Measurements from ENCODE around the gene PBX1.
"Not testable (repeated sequence)": the region's sequence is repeated elsewhere in the genome, so short reads cannot be mapped to it uniquely, and the experiment has no call there.

PBX1 gene

DNA sequence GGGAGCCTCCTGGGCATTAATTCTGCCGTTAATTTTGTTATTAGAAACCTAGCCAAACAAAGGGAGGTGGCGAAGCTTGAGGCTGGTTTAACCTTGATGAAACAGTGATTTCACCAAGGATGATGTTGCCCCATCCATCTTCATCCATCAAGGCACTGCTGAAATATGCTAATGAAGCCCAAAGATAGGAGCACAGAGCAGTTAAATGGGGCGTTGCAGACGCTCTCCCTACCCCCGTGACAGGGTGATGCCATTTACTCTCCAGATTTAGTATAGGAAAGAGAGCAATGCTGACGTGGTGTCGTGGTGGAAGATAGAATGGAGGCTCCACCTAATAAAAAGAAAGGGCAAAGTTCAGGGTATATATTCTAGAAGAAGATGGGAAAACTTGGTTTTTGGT, 84.0 kb downstream of the PBX1 start:
- DNase-seq (ENCODE audit: low read depth) = no peak

DNA sequence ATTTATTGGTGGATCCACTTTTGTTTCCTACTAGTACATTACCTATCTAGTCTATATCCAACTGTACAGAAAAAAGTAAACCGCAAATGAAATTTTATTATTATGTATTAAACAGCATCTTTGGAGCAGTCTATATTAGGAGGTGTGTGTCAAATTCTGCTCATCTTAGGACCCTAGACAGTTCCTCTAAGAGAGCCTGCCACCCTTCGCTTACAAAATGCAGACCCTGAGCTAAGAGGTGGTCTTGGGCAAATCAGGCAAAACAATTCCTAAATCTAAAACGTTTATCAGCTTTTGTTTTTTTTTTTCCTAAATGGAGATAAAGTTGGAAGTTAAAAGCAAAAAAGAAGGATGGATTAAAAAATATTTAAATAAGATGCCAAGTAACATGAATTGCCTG, 85.3 kb downstream of the PBX1 start:
- DNase-seq (ENCODE audit: low read depth) = no peak

DNA sequence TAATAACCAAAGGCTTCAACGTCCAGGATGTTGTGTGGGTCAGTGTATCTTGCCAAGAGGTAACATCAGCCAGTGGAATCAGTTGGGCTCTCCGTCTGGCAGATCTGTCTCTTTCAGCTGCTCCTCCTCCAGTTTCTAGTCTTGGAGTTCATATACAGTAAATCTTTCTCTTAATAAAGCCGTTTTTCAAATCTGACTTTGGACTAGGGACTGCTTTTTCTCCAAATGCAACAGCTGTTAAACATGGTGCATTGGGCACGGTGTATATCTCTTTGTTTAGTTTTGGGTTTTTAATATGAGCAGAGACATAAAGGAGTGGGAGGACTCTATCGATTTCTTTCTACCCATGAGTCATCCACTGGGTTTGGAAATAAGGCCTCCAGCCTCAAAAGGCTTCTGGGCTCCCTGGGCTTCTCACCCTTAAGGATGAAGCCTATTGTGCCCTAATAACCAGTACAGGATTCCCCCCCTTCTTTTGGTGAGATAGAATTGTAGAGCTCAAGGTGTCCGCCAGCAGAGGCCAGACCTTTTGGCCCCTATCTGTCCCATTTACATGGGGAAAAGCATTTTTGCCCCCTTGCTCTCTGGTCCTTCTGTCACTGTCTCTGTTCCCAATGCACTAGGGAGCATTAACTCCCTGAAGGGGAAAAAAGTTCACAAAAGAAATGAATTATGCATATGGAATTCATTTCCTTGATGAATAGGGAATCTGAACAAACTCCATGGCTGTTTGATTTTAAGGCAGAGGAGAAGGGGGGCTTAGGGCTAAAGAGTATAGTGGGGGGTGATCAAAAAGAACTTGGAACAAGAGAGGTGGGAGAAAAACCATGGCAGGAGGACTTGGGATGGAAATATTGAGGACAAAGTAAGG, 86.0 kb downstream of the PBX1 start:
- no peak for DNase-seq (ENCODE audit: low read depth)

DNA sequence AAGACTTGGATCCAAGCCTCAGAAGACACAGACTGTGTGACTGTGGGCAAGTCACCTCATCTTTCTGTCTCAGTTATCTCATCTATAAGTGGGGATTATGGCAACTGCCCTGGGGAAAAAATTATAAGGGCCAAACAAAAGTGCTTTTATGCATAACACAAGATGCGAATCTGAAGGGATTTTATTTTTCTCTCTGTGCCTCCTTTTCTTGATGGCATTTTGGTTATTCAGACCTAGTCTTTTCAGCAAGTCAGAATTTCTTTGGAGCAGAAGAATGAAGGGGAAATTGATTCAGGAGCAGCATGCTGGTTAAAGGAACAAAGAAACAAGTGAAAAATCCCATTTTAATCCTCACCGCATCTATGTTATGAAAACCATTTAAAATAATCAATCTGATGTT, 86.9 kb downstream of the PBX1 start:
- DNase-seq (ENCODE audit: low read depth) = no peak

DNA sequence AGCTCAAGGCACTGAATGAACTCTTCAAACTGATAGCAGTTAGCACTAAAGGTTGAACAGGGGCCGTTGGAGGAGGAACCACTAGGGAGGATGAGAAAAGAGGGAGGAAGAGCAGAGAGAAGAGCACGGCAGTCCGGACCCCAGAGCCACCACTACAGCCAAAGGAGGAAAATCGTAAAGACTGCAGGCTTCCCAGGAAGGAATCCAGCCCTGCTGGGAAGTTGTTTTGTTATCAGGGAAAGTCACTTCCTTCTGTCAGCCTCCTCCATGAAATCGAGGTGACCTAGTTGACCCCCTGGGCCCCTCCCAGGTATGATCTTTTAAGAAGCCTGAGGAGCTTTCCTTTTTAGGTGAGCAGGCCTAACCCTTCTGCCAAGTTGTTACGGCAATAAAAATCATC, 88.2 kb downstream of the PBX1 start:
- DNase-seq (ENCODE audit: low read depth) = no peak

DNA sequence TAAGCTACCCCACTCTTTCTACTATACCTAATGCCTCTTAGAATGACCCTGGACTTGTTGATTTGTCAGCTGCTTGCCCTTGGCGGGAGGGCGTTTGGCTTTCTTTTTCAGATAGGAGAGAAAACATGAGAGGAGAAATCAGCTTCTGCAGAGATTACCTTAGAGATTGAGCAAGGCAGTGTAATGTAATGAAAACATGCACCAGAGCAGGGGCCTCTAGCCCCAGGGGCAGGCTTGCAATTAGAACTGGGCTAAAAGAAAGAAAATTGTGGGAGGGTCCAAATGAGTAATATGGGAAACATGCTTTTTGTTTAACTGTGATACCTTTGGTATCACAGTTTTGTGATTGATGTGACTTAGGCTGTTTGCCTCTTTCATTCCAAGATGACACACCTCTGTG, 89.7 kb downstream of the PBX1 start:
- no peak for DNase-seq (ENCODE audit: low read depth)

DNA sequence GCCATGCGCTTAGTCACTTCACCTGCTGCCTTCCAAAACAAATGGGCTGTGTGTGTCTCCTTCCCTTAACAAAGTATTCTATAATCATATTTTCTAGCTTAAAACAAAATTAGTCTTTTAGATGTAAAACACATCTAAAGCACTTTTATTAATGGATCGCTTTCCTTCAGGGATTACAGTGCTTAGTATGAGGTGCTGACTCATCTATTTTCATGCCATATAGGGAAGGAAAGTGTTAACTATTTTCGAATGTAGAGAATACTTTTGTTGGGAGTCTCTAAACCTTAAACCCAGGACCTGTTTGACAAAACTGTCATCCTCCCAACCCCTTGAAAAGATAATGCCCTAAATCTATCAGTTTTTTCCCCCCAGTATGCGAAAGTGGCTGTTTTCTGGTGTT, 90.2 kb downstream of the PBX1 start:
- DNase-seq (ENCODE audit: low read depth) = no peak

DNA sequence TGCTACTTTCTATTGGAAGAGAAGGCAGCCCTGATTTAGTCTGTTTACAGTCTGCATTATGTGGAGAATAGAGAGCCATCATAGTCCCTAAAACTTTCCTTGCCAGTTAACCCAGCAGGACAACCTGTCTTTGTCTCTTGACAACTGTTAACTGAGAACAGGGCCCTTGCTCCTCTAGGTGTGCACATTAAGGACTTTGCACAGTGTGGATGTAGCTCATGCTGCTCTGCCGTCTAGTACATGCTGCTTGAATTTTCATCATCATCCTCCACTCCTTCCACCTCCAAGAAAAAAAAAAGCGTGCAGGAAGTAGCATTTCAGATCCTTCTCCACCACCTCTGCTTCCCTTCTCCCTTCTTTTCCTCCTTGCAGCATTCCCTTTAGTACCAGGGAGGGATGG, 91.5 kb downstream of the PBX1 start:
- DNase-seq (ENCODE audit: low read depth) = no peak

DNA sequence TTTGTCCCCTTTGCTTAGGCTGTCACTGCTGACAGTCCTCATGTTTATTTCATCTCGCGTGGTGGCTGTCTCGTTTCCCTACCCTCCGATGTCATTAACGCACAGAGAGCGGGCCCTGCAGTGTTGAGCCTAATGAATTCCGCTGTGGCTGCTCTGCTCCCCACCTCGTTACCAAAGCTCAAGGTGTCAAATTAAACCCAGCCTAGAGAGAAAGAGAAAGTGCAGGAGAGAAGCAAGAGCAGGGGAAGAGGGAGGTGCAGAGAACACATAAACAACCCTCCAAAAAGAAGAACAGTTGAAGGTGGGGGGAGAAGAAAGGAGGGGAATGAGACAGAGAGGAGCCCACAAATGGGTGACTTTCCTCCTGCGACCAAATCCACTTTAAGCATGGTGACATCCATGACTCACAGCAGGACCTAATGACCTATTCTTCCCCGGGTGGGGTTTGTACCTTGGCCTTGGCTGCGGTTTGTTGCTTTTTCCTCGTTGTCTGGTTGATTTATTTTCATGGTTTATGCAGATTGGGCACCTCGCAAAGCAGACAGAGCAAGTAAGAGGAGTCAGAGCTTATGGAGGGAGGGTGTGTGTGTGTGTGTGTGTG, 92.5 kb downstream of the PBX1 start:
- no peak for DNase-seq (ENCODE audit: low read depth)

DNA sequence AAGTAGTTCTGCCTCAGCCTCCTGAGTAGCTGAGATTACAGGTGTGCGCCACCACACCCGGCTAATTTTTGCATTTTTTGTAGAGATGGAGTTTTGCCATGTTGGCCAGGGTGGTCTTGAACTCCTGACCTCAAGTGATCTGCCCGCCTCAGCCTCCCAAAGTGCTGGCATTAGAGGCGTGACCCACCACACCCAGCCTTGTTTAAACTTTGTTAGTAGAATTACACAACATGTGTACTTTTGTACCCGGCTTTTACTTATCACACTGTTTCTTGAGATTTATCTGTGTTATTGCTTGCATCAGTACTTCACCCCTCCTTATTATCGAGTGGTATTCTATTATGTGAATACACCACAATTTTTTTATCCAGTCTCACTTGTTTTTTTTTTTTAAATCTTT, 94.0 kb downstream of the PBX1 start:
- DNase-seq (ENCODE audit: low read depth) = not testable (repeated sequence)

DNA sequence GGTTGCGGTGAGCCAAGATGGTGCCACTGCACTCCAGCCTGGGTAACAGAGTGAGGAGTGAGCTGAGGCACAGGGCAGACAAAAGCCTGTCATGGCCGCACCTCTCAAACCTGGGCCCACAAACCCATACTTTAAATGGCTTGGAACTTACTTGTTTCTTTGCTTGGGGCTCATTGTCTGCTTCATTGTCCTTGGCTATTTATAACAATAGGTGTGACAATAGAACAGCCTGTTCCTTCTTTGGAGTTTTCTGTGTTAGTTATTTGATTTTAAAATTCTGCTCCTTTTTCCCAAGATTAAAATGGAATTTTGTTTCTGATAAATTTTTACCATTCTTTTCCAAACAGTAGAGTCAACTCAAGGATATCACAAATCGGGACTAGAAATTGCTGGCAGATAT, 94.7 kb downstream of the PBX1 start:
- DNase-seq (ENCODE audit: low read depth) = no peak

DNA sequence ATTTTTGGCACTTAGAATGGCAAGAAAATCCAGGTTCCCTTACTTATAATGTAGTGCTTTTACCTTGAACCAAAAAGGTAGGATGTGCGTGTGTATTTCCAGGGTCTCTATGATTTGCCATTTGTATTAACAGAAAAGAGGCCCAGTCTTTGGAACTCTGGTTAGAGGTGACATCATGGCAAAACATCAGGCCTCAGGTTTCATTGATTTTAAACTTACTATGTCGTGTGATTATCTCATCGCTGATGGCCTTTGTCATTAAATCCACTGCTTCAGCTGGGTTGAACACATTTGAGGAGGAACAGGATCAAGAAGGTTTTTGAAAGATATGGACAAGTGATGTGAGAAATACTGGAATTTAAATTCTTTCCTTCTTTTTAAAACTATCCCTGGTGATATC, 95.2 kb downstream of the PBX1 start:
- no peak for DNase-seq (ENCODE audit: low read depth)

DNA sequence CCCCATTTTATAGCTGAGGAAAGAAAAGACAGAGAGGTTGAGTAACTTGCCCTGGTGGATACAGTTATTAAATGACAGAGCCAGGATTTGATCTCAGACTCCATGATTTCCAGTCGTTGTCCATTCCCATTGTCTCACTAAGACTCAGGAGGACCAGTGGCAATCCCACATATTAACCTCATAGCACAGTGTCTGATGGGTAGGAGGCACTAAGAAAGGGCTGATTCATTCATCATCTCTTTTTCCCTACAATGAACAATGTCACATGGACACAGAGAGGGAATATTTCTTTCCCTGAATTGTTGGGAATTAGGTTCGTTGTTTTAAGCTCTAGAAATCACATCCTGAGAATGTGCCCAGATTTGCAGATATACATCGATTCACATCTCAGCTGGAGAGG, 99.9 kb downstream of the PBX1 start:
- DNase-seq (ENCODE audit: low read depth) = no peak

DNA sequence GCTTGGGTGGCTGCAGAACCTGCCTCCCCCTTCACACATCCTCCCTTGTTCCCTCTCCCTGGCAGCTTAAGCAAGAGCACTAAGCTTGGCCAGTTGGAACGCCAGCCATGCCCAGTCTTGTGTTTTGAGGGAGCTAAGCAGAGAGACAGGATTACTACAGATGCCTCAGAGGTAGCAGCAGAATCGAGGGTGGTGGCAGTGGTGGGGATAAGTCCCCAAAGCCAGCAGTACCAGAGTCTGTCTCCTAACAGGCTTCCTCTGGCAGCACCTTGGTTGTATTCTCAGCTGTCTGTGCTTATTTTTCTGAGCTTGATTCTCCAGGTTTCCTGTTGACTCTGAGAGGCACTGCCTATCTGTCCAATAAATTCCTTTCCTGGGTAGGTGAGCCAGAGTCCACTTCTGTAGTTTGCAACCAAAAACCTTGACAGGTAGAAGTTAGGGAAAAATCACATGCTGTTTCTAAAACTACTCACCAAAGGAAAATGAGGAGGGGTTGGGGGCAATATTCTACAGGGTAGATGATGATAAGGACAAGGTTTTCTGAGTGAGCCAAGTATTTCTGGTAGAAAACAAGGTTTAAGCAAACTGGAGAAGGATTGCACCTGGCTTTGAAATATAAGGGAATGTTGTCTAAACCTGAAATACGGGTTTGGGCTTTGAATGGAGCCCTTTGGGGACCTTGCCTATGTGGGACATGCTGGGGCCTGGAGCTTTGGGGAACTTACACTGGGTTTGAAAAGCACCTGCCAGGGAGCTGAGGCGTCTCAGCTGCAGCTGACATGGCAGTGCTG, 100.8 kb downstream of the PBX1 start:
- DNase-seq (ENCODE audit: low read depth) = no peak

DNA sequence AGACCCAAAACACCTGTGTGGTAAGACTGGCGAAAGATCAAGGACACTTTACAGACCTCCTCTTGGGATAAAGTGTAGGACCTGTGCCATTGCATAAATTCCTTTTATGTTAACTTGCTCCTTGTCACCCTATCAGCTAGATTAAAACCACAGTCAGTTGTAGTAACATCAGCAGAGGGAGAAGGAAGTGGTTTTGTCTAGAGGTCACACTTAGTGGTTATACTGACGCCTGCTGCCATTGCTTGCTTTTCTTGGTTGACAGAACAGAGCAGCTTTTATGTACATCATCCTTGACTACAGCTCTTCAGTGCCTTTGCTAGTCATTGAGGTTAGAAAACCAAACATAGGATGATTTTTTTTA, 101.4 kb downstream of the PBX1 start:
- no peak for DNase-seq (ENCODE audit: low read depth)

DNA sequence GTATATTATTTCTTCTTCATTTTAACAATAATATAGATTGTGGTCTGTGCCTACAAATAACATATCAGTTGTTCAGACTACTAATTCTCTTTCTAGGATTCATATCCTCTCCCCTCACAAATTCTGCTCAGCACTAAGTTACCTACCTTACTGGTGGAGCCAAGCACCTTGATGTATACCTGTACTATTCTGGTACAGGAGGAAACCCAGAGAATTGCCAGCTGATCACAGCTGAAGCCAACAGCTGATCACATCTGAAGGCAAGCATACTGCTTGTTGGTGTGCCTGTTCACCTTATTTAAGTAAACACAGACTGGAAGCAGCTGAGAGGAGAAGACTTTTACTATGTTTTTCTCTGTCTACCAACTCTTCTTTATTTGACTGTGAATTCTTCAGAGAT, 101.8 kb downstream of the PBX1 start:
- no peak for DNase-seq (ENCODE audit: low read depth)

DNA sequence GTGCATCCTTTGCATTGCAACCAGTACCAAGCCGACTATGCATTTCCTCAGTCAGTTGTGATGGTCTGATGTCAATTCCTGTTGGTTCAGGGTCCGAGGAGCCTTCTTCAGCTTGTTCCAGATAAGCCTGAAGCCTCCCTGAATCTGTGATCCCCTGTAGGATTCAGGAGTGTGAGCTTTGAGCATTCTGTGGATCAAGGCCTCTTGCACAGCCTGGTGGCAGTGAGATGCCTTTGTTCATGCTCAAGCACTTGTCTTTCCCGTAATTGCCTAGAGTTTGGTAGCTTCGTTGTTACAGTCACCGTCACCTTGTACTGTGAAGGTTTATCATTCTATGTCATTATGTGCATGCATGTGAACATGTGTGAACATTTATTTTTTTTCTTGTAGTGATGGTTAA, 103.5 kb downstream of the PBX1 start:
- no peak for DNase-seq (ENCODE audit: low read depth)

DNA sequence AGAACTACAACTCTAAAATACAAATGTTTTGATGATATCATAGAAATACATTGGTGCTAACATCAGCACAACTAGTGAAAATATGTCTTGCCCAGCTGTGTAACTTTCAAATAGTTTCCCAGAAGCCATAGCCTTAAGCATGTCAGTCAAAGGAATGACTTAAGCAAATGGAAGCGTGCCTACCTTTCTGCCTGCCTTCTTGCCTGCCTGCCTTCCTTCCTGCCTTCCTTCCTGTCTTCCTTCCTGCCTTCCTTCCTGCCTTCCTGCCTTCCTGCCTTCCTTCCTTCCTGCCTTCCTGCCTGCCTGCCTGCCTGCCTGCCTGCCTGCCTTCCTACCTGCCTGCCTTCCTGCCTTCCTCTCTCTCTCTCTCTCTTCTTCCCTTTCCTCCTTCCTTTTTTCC, 104.0 kb downstream of the PBX1 start:
- no peak for DNase-seq (ENCODE audit: low read depth)

DNA sequence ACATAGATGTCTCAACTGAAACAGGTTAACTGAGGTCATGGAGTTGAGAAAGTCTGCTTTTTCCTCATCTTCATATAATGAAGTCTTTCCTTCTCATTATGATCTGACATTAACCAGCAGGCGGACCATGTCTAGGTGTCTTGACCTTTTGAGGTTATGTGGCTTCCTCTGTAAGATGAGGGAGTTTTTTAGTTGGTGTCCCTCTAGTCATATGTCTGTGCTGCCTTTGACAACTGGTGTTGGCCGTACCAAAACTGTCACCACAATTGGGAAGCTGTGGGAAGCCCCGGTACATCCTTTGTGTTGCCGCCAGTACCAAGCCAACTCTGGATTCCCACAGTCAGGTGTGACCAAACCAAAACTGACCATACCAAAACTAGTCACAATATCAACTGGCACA, 105.1 kb downstream of the PBX1 start:
- DNase-seq (ENCODE audit: low read depth) = no peak

DNA sequence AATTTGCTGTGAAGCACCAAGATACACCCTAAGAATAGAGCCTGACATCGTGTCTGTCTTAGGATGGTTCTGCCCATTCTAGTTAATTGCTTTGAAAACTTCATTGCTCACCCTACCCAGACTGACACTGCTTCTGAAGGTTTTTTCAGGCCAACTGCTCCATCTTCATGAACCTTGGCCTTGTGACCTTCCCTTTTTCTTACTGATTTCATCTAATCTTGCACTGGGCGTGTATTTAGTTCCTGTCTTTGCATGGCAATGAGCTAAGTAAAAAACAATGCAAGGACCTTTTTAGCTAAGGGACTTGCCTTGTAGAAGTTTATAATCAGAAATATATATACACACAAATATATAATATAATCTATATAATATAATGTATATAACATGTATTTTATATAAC, 108.0 kb downstream of the PBX1 start:
- DNase-seq (ENCODE audit: low read depth) = no peak

DNA sequence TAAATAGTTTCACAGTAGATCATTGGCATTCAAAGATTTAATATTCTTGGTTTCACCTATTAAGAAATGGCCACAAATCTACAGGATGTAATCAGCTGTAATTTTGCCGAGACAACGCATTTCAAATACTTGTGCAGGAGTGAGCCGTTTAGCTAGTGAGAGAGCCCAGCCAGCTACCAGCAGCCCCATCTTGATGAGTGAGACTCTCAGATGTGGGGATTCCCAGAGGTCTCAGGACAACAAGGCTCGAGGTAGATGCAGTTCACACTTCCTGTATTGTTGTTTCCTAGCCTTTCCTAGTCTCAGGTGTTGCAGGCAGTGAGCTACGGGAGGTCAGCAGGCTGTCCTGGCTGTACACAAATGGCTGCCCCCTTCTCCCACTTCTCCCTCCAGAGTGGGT, 108.6 kb downstream of the PBX1 start:
- DNase-seq (ENCODE audit: low read depth) = no peak

DNA sequence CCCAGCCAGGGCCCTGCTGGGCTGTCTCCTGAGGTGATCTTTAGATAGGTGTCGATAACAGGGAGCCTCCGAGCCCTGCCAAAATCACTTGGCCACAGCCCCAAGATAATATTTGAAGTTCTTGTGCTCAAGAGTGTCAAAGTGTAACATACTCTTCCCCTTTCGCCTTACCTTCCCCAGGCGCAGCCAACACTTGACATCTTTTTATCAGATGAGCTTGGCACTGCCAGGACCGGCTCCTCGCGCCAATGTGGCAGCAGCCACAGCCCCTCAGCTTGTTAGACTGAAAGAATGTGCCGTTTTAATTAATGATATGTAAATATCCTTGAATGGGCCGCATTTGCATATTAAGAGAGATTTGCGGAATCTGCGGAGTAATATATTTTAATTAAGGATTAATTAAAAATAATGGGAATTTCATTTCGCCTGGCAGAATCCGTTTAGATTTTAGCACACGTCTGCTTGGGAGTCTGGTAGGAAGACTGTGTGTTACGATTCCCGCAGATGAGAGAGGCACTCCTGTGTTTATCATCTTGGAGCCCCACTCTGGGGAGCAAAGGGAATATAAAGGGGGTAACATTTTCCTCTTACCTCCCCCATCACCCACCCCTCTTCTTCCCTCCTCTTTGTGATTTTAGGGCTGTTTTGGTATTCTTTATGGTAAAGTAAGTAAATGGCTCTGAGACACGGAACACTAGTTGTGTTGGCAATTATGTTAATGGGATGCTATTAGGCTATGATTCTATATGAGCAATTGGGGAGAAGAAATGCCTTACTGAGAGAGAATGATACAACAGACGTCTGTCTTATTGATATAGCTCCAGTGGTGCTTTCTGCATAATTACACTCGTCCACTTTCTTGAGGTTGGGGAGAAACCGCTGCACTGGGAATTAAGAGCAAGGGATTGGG, 109.8 kb downstream of the PBX1 start:
- DNase-seq (ENCODE audit: low read depth) = no peak

Measured in stimulated activated CD8-positive, alpha-beta memory T cell treated with anti-CD3 and anti-CD28 coated beads, Interleukin-12 subunit alpha, Interleukin-12 subunit beta, amount 100 ng/mL, for 4 hours (primary cell).